Measurements from ENCODE around the gene PTPRCAP.
"Not testable (repeated sequence)": the region's sequence is repeated elsewhere in the genome, so short reads cannot be mapped to it uniquely, and the experiment has no call there.

GRCh38 chr11:67403085-67403484 is 34.4 kb downstream of the PTPRCAP start:
- not testable (repeated sequence) for TF ChIP-seq CTCF, POLR2A (IDR thresholded peaks at IDR 0.05)
